ENCODE measurements around the gene HECA.

DNA sequence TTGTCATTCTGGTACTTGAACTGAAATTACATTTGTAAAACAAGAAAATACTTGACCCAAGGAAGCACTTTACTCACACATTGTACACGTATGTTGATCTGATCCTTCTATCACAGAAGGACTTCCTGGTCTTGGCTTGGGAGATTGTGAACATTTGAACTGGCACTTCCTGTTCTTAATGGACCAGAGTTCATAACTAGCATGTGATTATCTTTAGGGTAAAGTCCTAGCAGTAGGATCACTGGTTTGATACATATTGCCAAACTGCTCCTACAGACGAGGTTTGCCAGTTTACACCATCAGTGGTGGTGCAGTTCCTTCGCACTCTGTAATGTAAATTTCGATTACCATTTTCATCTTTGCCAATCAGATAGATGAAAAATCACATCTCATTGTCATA lies 12.7 kb downstream of the HECA start:
- TF ChIP-seq, protein P1, sequence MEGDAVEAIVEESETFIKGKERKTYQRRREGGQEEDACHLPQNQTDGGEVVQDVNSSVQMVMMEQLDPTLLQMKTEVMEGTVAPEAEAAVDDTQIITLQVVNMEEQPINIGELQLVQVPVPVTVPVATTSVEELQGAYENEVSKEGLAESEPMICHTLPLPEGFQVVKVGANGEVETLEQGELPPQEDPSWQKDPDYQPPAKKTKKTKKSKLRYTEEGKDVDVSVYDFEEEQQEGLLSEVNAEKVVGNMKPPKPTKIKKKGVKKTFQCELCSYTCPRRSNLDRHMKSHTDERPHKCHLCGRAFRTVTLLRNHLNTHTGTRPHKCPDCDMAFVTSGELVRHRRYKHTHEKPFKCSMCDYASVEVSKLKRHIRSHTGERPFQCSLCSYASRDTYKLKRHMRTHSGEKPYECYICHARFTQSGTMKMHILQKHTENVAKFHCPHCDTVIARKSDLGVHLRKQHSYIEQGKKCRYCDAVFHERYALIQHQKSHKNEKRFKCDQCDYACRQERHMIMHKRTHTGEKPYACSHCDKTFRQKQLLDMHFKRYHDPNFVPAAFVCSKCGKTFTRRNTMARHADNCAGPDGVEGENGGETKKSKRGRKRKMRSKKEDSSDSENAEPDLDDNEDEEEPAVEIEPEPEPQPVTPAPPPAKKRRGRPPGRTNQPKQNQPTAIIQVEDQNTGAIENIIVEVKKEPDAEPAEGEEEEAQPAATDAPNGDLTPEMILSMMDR (IDR thresholded peaks at IDR 0.05), result no peak
- TF ChIP-seq EZH2phosphoT487 (IDR thresholded peaks at IDR 0.05; ENCODE audit: borderline replicate concordance, low read depth) (no peak), NFIC (IDR thresholded peaks at IDR 0.05; ENCODE audit: borderline replicate concordance) (no peak), FOXM1 (IDR thresholded peaks at IDR 0.05; ENCODE audit: low read depth) (no peak), CHD2 (IDR thresholded peaks at IDR 0.05; ENCODE audit: low read length, partially characterized antibody) (no peak), FOSL2 (IDR thresholded peaks at IDR 0.05; ENCODE audit: borderline replicate concordance, low read depth) (no peak), JUND (IDR thresholded peaks at IDR 0.05) (no peak), POLR2AphosphoS5 (IDR thresholded peaks at IDR 0.05; ENCODE audit: low read depth, low read length) (no peak), RXRA (IDR thresholded peaks at IDR 0.05; ENCODE audit: borderline replicate concordance, low read depth) (no peak)
- TF ChIP-seq, protein P2, sequence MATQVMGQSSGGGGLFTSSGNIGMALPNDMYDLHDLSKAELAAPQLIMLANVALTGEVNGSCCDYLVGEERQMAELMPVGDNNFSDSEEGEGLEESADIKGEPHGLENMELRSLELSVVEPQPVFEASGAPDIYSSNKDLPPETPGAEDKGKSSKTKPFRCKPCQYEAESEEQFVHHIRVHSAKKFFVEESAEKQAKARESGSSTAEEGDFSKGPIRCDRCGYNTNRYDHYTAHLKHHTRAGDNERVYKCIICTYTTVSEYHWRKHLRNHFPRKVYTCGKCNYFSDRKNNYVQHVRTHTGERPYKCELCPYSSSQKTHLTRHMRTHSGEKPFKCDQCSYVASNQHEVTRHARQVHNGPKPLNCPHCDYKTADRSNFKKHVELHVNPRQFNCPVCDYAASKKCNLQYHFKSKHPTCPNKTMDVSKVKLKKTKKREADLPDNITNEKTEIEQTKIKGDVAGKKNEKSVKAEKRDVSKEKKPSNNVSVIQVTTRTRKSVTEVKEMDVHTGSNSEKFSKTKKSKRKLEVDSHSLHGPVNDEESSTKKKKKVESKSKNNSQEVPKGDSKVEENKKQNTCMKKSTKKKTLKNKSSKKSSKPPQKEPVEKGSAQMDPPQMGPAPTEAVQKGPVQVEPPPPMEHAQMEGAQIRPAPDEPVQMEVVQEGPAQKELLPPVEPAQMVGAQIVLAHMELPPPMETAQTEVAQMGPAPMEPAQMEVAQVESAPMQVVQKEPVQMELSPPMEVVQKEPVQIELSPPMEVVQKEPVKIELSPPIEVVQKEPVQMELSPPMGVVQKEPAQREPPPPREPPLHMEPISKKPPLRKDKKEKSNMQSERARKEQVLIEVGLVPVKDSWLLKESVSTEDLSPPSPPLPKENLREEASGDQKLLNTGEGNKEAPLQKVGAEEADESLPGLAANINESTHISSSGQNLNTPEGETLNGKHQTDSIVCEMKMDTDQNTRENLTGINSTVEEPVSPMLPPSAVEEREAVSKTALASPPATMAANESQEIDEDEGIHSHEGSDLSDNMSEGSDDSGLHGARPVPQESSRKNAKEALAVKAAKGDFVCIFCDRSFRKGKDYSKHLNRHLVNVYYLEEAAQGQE (IDR thresholded peaks at IDR 0.05; ENCODE audit: low read depth, low read length), result no peak
- TF ChIP-seq, protein P3, sequence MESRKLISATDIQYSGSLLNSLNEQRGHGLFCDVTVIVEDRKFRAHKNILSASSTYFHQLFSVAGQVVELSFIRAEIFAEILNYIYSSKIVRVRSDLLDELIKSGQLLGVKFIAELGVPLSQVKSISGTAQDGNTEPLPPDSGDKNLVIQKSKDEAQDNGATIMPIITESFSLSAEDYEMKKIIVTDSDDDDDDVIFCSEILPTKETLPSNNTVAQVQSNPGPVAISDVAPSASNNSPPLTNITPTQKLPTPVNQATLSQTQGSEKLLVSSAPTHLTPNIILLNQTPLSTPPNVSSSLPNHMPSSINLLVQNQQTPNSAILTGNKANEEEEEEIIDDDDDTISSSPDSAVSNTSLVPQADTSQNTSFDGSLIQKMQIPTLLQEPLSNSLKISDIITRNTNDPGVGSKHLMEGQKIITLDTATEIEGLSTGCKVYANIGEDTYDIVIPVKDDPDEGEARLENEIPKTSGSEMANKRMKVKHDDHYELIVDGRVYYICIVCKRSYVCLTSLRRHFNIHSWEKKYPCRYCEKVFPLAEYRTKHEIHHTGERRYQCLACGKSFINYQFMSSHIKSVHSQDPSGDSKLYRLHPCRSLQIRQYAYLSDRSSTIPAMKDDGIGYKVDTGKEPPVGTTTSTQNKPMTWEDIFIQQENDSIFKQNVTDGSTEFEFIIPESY (IDR thresholded peaks at IDR 0.05; ENCODE audit: borderline replicate concordance, low read depth), result no peak
